SU-DHL-6 (cell line): ENCODE data around the gene PLCL1.

Experiments
- H2AFZ ChIP-seq: fragments of 200-600 bp; sonication (generic); 2 replicates; pipeline ENCODE4 v1.6.1; 2014; ENCODE audit warnings: low read depth, mild to moderate bottlenecking, moderate library complexity, mixed read lengths, antibody characterized with exemption, low read length; ENCODE audit not compliant: severe bottlenecking
- H3F3A ChIP-seq: fragments of 200-600 bp; shearing (Covaris generic); 2 replicates; pipeline ENCODE4 v1.6.0; 2016; ENCODE audit warnings: antibody characterized with exemption, mild to moderate bottlenecking; ENCODE audit not compliant: insufficient read depth
- H3K27ac ChIP-seq: fragments of 200-600 bp; sonication (generic); 2 replicates; pipeline ENCODE4 v1.5.1; 2016; ENCODE audit warnings: low read depth, mild to moderate bottlenecking, low read length, moderate library complexity, mixed read lengths
- H3K27me3 ChIP-seq: fragments of 200-600 bp; sonication (generic), shearing (Covaris generic); 2 replicates; pipeline ENCODE4 v1.6.0; 2014; ENCODE audit warnings: mild to moderate bottlenecking, low read length
- H3K36me3 ChIP-seq: fragments of 200-600 bp; sonication (generic); 2 replicates; pipeline ENCODE4 v1.6.1; 2014; ENCODE audit warnings: mild to moderate bottlenecking, low read length, mixed read lengths
- H3K4me2 ChIP-seq: fragments of 300-600, 200-600 bp; shearing (Covaris generic), sonication (generic); 2 replicates; pipeline ENCODE4 v1.6.0; 2014; ENCODE audit warnings: low read length, low read depth, mild to moderate bottlenecking; ENCODE audit not compliant: poor library complexity, severe bottlenecking
- H3K4me3 ChIP-seq: fragments of 200-600 bp; sonication (generic); 2 replicates; pipeline ENCODE4 v1.5.1; 2014; ENCODE audit warnings: antibody characterized with exemption, low read length, mild to moderate bottlenecking, mixed read lengths; ENCODE audit not compliant: insufficient read depth, poor library complexity, severe bottlenecking
- H3K79me2 ChIP-seq: fragments of 200-600 bp; sonication (generic); 2 replicates; pipeline ENCODE4 v1.6.1; 2014; ENCODE audit warnings: mild to moderate bottlenecking, low read length, moderate library complexity; ENCODE audit not compliant: insufficient read depth
- H3K9ac ChIP-seq: fragments of 200-600 bp; sonication (generic); 2 replicates; pipeline ENCODE4 v1.7.0; 2014; ENCODE audit warnings: mild to moderate bottlenecking, low read length
- H3K9me2 ChIP-seq: fragments of 200-600 bp; sonication (generic); replicated peaks from 2 replicates; pipeline ENCODE4 v1.6.1; 2014; ENCODE audit warnings: low read length; ENCODE audit not compliant: insufficient read depth
- H3K9me3 ChIP-seq: fragments of 200-600 bp; sonication (generic); 2 replicates; pipeline ENCODE4 v1.6.1; 2014; ENCODE audit warnings: low read length, mixed read lengths; ENCODE audit not compliant: insufficient read depth
- H4K20me1 ChIP-seq: fragments of 200-600 bp; sonication (generic); 2 replicates; pipeline ENCODE4 v1.6.1; 2014; ENCODE audit warnings: low read depth, mild to moderate bottlenecking, antibody characterized with exemption, low read length, moderate library complexity, mixed read lengths
- EZH2phosphoT487 ChIP-seq: fragments of 200-600 bp; sonication (generic), shearing (Covaris generic); conservative IDR thresholded peaks from 2 replicates; pipeline ENCODE4 v1.6.1; 2018; ENCODE audit warnings: mild to moderate bottlenecking, antibody characterized with exemption, low read length, moderate library complexity, mixed read lengths
- TF ChIP-seq, protein P1 (sequence below): fragments of 200-600 bp; sonication (generic); IDR thresholded peaks from one replicate; pipeline ENCODE4 v1.5.1; 2017; ENCODE audit warnings: antibody characterized with exemption, mild to moderate bottlenecking, low read length, moderate library complexity; ENCODE audit not compliant: insufficient read depth, poor library complexity, severe bottlenecking

Gene PLCL1

DNA sequence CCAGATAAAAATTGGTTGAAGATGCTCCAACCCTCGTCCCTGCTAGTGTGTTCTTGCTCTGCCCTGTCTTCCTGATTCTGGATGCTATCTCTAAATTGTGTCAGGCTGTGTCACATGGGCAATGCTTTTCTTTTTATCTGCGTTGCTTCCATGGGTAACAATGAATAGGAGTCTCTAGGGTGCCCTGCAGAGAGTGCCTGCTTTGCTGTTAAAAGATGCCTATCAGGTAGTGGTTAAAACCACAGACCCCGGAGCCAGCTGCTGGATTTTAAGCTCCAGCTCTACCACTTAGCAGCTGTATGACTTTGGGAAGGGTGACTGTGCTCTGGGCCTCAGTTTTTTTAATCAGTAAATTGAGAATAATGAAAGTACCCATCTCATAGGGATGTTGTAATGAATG, 340.3 kb downstream of the PLCL1 start:
- no peak overlapping the region for H3K9ac ChIP-seq

DNA sequence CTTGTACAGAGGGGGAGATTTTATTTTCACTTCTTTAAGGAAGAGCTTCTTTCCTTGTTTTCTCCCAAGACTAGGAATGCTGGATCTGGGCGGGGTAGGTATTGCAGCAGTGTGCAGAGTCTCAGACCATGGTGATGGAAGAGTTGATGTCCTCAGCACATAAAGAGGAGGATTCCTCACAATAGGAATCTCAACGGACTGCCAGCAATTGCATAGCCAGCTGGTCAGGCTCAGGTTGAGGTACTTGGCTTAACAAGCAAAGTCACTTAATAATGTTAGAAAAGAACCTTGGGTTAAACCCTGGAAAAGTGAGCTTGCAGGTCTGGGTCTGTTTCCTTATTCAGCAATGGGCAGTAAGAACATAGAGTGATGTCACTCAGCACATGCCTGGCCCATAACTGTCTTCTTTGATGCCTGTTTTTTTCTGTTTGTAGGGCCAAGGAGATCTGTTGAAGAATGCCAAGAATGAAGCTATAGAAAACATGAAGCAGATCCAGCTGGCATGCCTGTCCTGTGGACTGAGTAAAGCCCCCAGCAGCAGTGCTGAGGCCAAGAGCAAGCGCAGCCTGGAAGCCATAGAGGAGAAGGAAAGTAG, 342.1 kb downstream of the PLCL1 start:
- no peak for TF ChIP-seq EZH2phosphoT487
- TF ChIP-seq, protein P1, sequence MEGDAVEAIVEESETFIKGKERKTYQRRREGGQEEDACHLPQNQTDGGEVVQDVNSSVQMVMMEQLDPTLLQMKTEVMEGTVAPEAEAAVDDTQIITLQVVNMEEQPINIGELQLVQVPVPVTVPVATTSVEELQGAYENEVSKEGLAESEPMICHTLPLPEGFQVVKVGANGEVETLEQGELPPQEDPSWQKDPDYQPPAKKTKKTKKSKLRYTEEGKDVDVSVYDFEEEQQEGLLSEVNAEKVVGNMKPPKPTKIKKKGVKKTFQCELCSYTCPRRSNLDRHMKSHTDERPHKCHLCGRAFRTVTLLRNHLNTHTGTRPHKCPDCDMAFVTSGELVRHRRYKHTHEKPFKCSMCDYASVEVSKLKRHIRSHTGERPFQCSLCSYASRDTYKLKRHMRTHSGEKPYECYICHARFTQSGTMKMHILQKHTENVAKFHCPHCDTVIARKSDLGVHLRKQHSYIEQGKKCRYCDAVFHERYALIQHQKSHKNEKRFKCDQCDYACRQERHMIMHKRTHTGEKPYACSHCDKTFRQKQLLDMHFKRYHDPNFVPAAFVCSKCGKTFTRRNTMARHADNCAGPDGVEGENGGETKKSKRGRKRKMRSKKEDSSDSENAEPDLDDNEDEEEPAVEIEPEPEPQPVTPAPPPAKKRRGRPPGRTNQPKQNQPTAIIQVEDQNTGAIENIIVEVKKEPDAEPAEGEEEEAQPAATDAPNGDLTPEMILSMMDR: no peak
- H3K9ac ChIP-seq: no peak overlapping the region
- no peak overlapping the region for H3K4me3 ChIP-seq
- no peaks in the 10 kb centered on the region for H3K36me3 ChIP-seq
- H3K79me2 ChIP-seq: no peaks in the 10 kb centered on the region
- no peaks in the 10 kb centered on the region for H3K9me2 ChIP-seq
- no peak overlapping the region for H3K4me2 ChIP-seq
- H3K27me3 ChIP-seq: no peaks in the 10 kb centered on the region
- no peaks in the 10 kb centered on the region for H4K20me1 ChIP-seq
- no peak overlapping the region for H2AFZ ChIP-seq
- H3F3A ChIP-seq: no peaks in the 10 kb centered on the region
- no peaks in the 10 kb centered on the region for H3K9me3 ChIP-seq
- no peak overlapping the region for H3K27ac ChIP-seq

More for the DNA sequence above, 340.3 kb downstream of the PLCL1 start:
- no peak overlapping the region for H2AFZ ChIP-seq
- no peak overlapping the region for H3K4me2 ChIP-seq
- no peaks in the 10 kb centered on the region for H3F3A ChIP-seq
- no peaks in the 10 kb centered on the region for H3K27me3 ChIP-seq
- no peaks in the 10 kb centered on the region for H3K36me3 ChIP-seq
- H3K79me2 ChIP-seq: no peaks in the 10 kb centered on the region
- no peaks in the 10 kb centered on the region for H3K9me3 ChIP-seq
- H3K27ac ChIP-seq: no peak overlapping the region
- TF ChIP-seq, protein P1: no peak
- TF ChIP-seq EZH2phosphoT487: no peak
- H3K9me2 ChIP-seq: no peaks in the 10 kb centered on the region
- H4K20me1 ChIP-seq: no peaks in the 10 kb centered on the region
- H3K4me3 ChIP-seq: no peak overlapping the region

DNA sequence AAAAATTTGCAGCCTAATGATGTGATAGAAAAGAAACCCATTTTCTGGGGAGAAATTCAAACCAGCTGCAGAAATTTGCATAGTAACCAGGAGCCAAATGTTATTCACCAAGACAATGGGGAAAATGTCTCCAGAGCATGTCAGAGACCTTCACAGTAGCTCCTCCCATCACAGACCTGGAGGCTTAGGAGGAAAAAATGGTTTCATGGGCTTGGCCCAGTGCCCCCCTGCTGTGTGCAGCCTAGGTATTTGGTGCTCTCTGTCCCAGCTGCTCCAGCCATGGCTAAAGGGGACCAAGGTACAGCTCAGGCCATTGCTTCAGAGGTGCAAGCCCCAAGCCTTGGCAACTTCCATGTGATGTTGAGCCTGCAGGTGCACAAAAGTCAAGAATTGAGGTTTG, 352.9 kb downstream of the PLCL1 start:
- Histone ChIP-seq H3K4me2 (no peak overlapping the region), H3K9me2 (no peaks in the 10 kb centered on the region), H3K79me2 (no peaks in the 10 kb centered on the region), H3K9me3 (no peaks in the 10 kb centered on the region), H2AFZ (no peak overlapping the region), H3K4me3 (no peak overlapping the region), H3K9ac (no peak overlapping the region), H3K27ac (no peak overlapping the region), H3F3A (no peaks in the 10 kb centered on the region), H3K36me3 (no peaks in the 10 kb centered on the region), H4K20me1 (no peaks in the 10 kb centered on the region), H3K27me3 (no peaks in the 10 kb centered on the region)
- TF ChIP-seq EZH2phosphoT487: no peak
- TF ChIP-seq, protein P1: no peak
